ENCODE results near the gene TNFRSF8.

DNA sequence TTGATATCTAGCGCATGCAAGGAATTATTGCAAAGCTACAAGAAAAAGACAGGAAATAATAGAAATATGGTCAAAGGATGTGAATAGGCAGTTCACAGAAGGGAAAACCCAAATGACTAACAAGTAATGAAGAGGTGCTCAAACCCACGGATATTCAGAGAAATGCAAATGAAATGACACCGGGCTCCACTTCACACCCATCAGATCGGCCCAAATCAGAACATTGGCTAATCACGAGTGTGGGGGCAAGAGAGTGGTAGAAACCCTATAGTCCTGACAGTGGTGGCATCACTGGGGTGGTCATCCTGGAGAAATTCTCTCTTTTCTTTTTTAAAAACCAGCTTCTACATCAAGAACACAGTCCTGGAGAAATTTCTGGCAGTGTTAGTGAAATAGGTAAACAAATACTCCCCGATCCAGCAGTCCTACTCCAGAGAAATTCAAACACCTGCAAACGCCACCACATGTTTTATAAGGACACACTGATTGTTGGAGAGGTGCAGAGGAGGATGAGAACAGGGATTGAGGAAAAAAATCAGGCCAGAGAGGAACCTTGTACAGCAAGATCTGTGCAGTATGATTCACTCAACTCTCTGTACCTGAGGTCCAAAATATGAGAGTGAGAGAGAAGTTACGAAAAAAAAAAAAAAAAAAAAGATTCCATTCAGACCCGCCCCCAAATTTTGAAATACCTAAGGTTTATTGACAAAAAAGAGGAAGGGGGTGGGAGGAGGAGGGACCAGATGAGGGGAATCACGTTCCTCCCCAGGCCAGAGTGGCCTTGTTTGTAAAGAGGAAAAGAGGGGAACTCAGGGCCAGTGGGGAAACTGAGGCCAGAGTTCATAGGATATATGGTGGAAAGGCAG is 94.5 kb downstream of the TNFRSF8 start:
- TF ChIP-seq, protein P1, sequence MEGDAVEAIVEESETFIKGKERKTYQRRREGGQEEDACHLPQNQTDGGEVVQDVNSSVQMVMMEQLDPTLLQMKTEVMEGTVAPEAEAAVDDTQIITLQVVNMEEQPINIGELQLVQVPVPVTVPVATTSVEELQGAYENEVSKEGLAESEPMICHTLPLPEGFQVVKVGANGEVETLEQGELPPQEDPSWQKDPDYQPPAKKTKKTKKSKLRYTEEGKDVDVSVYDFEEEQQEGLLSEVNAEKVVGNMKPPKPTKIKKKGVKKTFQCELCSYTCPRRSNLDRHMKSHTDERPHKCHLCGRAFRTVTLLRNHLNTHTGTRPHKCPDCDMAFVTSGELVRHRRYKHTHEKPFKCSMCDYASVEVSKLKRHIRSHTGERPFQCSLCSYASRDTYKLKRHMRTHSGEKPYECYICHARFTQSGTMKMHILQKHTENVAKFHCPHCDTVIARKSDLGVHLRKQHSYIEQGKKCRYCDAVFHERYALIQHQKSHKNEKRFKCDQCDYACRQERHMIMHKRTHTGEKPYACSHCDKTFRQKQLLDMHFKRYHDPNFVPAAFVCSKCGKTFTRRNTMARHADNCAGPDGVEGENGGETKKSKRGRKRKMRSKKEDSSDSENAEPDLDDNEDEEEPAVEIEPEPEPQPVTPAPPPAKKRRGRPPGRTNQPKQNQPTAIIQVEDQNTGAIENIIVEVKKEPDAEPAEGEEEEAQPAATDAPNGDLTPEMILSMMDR (conservative IDR thresholded peaks at IDR 0.05 in 1 of 2, IDR thresholded peaks at IDR 0.05 in 1 of 2; ENCODE audit: extremely low read depth in 1 of 2, insufficient read depth in 1 of 2, low read depth in 1 of 2, low read length in 2 of 2), result no peak
- TF ChIP-seq EZH2 (IDR thresholded peaks at IDR 0.05; ENCODE audit: borderline replicate concordance, low read length), result no peak

Data from mammary epithelial cell (primary cell).